ENCODE results near the gene FYCO1. TPM values are rescaled to one million over a fixed set of nuclear protein-coding genes. Genes with fewer than 3 reads are reported as not detected.
"Not testable (repeated sequence)": the region's sequence is repeated elsewhere in the genome, so short reads cannot be mapped to it uniquely, and the experiment has no call there.

Gene FYCO1
- total RNA-seq (2014; rRNA removed; shearing (Covaris generic); ENCODE audit: low replicate concordance): 12.0 and 23.6 TPM in 2 replicates

DNA sequence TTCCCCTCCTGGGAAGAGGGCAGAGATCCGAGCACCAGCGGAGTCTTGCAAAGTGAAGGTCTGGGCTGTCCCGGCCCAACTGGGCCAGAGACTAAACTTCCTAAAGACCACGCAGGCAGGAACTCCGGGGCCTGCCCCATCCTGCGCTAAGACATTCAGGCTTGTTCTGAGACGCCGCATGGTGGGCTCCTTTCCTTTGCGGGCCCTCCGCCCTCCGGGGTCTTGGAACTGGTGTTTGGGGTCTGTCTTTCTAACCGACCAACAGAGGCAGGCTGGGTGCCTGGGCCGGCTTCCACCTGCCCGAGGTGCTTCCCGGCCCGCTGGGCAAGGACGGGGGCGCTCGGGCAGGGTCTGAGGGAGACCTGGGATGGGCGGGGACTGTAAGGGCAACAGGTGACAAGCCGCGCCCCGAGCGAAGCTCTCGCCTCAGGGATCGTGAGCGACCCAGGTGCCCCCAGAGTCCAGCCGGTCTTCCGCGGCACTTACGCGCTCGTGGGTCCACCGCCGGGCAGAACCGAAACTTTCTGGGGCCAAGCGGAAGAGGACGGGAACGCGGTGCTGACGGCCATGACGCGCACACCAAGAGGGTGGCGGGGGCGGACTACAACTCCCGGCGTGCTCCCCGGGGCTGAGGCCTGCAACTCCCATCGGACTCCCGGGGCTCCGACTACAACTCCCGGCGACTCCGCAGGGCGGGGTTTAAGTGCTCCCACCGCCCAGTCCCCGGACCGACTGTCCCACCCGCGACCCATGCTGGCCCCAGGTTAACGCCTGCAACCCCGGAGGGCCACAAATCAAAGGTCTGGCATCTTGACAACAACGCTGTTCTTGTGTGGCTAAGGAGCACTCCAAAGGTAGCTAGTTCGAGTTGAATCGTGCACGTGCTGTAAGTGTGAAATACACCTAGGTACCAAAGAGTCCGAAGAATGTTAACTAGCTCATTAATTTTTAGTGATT, at the start of gene FYCO1:
TSS of gene FYCO1 (minus strand) at position 589 of the 957 bp plus-strand sequence. CDS start 10,914 bp downstream, outside the sequence.
- in situ Hi-C loops (cut with HindIII; ENCODE audit: low pct_unique_long_range_greater_than_20kb, low sequenced_read_pairs): no loop called here
- DNase-seq (ENCODE audit: low read depth): peak; percentile 69

DNA sequence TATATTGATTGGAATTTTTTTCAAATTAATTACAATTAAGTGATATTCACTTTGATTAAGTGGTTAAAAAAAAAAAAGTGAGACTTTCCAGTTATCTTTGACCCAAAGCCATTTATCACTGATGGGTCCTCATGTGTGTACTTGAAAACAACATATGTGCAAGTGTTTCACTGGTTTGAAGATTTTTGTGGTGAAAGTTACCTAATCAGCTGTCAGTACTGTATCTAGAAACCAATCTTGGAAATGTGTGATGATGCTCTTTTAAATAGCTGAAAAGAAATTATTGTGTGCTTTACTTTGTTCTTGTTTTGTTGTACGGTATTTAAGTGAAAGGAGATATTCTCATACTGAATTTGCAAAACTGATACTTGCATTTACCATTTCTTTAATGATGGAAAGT, 43.3 kb upstream of the FYCO1 start:
- in situ Hi-C loops (cut with HindIII; ENCODE audit: low pct_unique_long_range_greater_than_20kb, low sequenced_read_pairs): no loop called here
- DNase-seq (ENCODE audit: low read depth): no peak

DNA sequence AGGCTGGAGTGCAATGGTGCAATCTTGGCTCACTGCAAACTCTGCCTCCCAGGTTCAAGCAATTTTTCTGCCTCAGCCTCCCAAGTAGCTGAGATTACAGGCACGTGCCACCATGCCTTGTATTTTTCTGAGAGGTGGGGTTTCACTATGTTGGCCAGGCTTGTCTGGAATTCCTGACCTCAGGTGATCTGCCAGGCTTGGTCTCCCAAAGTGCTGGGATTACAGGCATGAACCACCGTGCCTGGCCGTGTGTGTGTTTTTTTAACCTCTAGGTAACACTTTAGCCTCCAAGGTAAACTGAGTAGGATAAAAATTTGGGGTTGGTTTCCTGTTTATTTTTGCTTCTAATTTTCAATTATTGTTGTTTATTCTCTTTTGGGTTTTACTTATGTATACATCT, 42.4 kb upstream of the FYCO1 start:
- DNase-seq (ENCODE audit: low read depth); in situ Hi-C loops (cut with HindIII; ENCODE audit: low pct_unique_long_range_greater_than_20kb, low sequenced_read_pairs): not testable (repeated sequence)

DNA sequence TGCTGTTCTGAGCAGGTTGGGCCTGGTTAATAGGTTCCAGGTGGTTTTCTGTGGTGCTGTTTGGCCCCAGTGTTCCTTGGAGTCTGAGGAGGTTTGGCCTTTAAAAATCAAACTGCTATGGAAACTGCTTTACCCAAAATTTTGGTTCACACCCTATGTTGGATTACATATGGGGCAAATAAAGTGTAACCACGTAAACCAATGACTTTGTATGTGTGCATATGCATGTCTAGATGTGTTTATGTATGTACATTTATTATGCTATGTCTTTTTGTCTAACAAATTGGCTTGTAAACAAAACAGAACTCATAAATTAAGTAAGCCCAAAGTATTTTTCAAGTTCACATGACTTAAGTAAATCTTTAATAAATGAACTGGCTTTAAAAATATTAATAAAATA, 40.6 kb upstream of the FYCO1 start:
- DNase-seq (ENCODE audit: low read depth): no peak
- in situ Hi-C loops (cut with HindIII; ENCODE audit: low pct_unique_long_range_greater_than_20kb, low sequenced_read_pairs): no loop called here

DNA sequence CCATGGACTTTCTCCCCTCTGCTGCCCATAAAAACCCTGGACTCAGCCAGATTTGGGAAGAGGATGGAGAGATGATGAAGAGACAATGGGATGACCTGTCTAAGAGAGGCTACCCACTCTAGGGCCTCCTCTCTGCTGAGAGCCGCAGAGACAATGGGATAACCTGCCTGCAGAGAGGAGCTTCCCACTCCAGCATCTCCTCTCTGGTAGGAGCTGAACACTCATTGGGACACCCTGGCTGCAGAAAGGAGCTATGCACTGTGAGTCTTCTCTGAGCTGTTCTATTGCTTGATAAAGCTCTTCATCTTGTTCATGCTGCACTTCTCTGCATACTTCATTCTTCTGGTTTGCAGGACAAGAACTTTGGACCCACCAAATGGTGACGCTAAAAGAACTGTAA, 36.1 kb upstream of the FYCO1 start:
- in situ Hi-C loops (cut with HindIII; ENCODE audit: low pct_unique_long_range_greater_than_20kb, low sequenced_read_pairs): no loop called here
- DNase-seq (ENCODE audit: low read depth): no peak

DNA sequence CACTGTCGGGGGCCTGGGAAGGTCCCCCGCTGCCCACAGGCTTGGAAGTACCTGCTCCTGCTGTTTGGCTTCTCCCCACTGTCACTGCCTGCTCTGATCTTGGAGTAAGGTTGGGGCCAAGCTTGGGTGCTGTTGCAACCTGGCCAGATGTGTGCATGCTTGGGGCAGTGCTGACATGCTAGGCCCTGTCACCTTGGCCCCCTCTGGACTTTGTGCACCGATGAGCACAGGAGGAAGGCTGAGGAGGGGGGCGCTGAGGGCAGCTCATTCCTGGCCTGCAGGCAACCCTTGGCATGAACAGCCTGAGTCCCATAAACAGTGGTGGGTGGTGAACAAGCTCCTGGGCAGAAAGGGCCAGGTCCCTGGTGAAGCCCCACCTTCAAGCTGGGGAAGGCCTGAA, 35.6 kb upstream of the FYCO1 start:
- DNase-seq (ENCODE audit: low read depth): no peak
- in situ Hi-C loops (cut with HindIII; ENCODE audit: low pct_unique_long_range_greater_than_20kb, low sequenced_read_pairs): no loop called here

GRCh38 chr3:46030626-46031025, 35.0 kb upstream of the FYCO1 start:
- in situ Hi-C loops (cut with HindIII; ENCODE audit: low pct_unique_long_range_greater_than_20kb, low sequenced_read_pairs): no loop called here
- DNase-seq (ENCODE audit: low read depth): no peak

DNA sequence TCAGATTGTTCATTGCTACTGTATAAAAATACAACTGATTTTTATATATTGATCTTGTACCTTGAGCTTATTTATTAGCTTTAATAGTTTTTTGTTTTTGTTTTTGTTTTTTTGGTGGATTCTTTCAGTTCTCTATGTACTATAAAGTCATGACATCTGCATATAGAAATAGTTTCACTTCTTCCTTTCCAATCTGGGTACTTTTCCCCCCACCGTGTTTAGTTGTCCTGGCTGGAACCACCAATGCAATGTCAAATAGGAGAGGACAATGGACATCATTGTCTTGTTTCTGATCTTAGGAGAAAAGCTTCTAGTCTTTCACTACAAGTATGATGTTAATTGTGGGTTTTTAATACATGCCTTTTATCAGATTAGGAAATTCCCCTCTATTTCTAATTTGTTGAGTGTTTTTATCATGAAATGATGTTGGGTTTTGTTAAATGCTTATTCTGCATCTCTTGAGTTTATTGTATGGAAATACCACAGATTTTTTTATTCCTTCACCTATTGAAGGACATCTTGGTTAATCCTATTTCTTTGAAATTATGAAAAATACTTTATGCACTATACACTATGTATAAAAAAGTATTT, 34.4 kb upstream of the FYCO1 start:
- DNase-seq (ENCODE audit: low read depth): no peak
- in situ Hi-C loops (cut with HindIII; ENCODE audit: low pct_unique_long_range_greater_than_20kb, low sequenced_read_pairs): no loop called here

DNA sequence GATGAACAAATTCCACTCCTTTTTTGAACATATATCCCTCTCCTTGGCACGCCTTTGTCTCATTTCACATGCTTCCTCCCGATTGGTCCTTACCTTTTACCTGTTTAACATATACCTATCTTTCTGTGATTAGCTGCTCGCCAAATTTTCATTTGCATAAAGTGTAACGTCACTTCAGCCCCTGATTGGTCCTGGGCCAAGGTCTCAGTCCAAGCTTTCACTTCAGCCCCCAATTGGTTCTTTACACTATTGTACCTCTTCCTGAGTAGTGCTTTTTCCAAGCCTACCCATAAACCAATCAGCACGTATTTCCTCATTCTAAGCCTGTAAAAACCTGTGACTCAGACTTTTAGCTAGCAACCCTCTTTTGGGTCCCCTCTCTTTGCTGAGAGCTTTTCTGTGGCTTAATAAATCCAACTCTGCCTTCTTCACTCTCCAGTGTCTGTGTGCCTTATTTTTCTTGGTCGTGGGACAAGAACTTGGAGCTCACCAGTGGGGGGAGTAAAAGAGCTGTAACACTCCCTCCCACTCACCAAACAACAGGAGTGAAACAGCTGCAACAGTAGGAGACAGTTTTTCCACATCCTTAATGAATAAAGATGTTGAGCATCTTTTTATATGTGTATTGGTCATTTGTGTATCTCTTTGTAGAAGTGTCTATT, 32.2 kb upstream of the FYCO1 start:
- peak; percentile 5 for DNase-seq (ENCODE audit: low read depth)
- in situ Hi-C loops (cut with HindIII; ENCODE audit: low pct_unique_long_range_greater_than_20kb, low sequenced_read_pairs): no loop called here

GRCh38 chr3:46027021-46027705, 31.5 kb upstream of the FYCO1 start, which contains the start of gene XCR1:
TSS of gene XCR1 (minus strand) at chr3:46027483. CDS start at chr3:46021947, 5,536 bp downstream.
- no peak for DNase-seq (ENCODE audit: low read depth)
- in situ Hi-C loops (cut with HindIII; ENCODE audit: low pct_unique_long_range_greater_than_20kb, low sequenced_read_pairs): no loop called here

DNA sequence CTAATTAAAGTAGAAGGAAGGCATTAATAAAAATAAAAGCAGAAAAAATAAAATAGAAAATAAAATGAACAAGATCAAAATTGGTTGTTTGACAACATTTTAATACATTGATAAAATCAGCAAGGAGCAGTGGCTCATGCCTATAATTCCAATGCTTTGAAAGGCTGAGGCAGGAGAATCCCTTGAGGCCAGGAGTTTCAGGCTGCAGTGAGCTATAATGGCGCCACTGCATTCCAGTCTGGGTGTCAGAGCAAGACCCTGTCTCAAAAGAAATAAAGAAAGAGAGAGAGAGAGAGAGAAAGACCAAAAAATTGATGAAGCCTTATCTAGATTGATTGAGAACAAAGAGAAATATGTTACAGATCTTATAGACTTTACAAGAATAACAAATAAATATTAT, 29.5 kb upstream of the FYCO1 start:
- DNase-seq (ENCODE audit: low read depth): no peak

GRCh38 chr3:46024131-46024530, 28.5 kb upstream of the FYCO1 start:
- in situ Hi-C loops (cut with HindIII; ENCODE audit: low pct_unique_long_range_greater_than_20kb, low sequenced_read_pairs): no loop called here
- DNase-seq (ENCODE audit: low read depth): no peak

More for the DNA sequence above, 29.5 kb upstream of the FYCO1 start:
- in situ Hi-C loops (cut with HindIII; ENCODE audit: low pct_unique_long_range_greater_than_20kb, low sequenced_read_pairs): no loop called here

- no peak for DNase-seq (ENCODE audit: low read depth)
- in situ Hi-C loops (cut with HindIII; ENCODE audit: low pct_unique_long_range_greater_than_20kb, low sequenced_read_pairs): no loop called here
These were observed 27.5 kb upstream of the FYCO1 start for GRCh38 chr3:46022909-46023785.

- in situ Hi-C loops (cut with HindIII; ENCODE audit: low pct_unique_long_range_greater_than_20kb, low sequenced_read_pairs): no loop called here
- DNase-seq (ENCODE audit: low read depth): no peak
These were observed 25.9 kb upstream of the FYCO1 start for GRCh38 chr3:46021516-46021915.

- in situ Hi-C loops (cut with HindIII; ENCODE audit: low pct_unique_long_range_greater_than_20kb, low sequenced_read_pairs): no loop called here
- DNase-seq (ENCODE audit: low read depth): no peak
These were observed 25.3 kb upstream of the FYCO1 start for GRCh38 chr3:46020766-46021510.

DNA sequence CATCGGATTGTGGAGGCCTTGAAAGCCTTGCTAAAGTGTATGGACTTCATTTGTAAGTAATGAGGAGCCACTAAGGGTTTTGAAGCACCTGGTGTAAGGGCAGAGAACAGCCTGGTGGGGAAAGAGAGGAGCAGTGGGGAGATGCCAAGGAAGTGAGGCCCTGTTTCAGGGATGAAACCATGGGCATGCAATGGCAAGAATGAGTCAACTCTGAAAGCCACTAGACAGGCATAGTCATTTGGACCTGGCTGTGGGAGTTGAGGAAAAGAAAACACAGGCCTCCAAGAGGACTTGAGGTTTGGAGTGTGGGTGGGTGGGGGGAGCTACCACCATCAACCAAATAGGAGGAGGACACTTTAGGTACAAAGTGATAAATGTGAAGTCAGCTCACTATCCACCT, 24.1 kb upstream of the FYCO1 start:
- DNase-seq (ENCODE audit: low read depth): no peak

GRCh38 chr3:46017720-46018119, 22.1 kb upstream of the FYCO1 start:
- in situ Hi-C loops (cut with HindIII; ENCODE audit: low pct_unique_long_range_greater_than_20kb, low sequenced_read_pairs): no loop called here
- no peak for DNase-seq (ENCODE audit: low read depth)

More for the DNA sequence above, 24.1 kb upstream of the FYCO1 start:
- in situ Hi-C loops (cut with HindIII; ENCODE audit: low pct_unique_long_range_greater_than_20kb, low sequenced_read_pairs): no loop called here

All from Caki2 (cell line).